Measurements from ENCODE around the gene ZFP91.

Gene ZFP91

GRCh38 chr11:58631378-58631777 is 52.5 kb downstream of the ZFP91 start:
- TF ChIP-seq GATA2 (IDR thresholded peaks at IDR 0.05; ENCODE audit: low read depth, low read length) (no peak), GATA3 (IDR thresholded peaks at IDR 0.05; ENCODE audit: low read depth, low read length) (no peak)

- TF ChIP-seq GATA3 (IDR thresholded peaks at IDR 0.05; ENCODE audit: low read depth, low read length), result no peak
- TF ChIP-seq GATA2 (IDR thresholded peaks at IDR 0.05; ENCODE audit: low read depth, low read length), result no peak
Measured at GRCh38 chr11:58632510-58632909, 53.6 kb downstream of the ZFP91 start.

- TF ChIP-seq GATA3 (IDR thresholded peaks at IDR 0.05; ENCODE audit: low read depth, low read length) (no peak), GATA2 (IDR thresholded peaks at IDR 0.05; ENCODE audit: low read depth, low read length) (no peak)
Measured at GRCh38 chr11:58636587-58636986, 57.7 kb downstream of the ZFP91 start.

DNA sequence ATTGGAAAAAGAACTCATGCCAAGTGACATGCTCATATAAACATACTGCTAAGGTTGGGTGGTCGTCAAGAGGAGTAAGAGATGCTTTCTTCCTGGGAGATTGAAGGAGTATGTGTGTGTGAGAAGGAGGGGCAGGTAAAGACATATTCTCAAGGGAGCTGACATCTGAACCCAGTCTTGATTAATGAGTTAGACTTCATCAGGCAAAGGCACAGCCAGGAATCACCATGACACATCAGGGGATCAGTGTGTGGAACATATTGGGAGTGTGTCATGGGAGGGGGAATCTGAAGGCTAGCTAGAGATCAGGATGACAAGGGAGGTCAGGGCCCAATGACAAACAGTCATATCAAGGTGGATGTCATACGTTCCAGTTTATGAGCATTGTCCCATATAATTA is 58.5 kb downstream of the ZFP91 start:
- TF ChIP-seq GATA3 (IDR thresholded peaks at IDR 0.05; ENCODE audit: low read depth, low read length) (no peak), GATA2 (IDR thresholded peaks at IDR 0.05; ENCODE audit: low read depth, low read length) (no peak)

- TF ChIP-seq GATA3 (IDR thresholded peaks at IDR 0.05; ENCODE audit: low read depth, low read length), result no peak
- TF ChIP-seq GATA2 (IDR thresholded peaks at IDR 0.05; ENCODE audit: low read depth, low read length), result no peak
Measured at GRCh38 chr11:58639103-58639502, 60.2 kb downstream of the ZFP91 start.

- TF ChIP-seq GATA3 (IDR thresholded peaks at IDR 0.05; ENCODE audit: low read depth, low read length), result no peak
- TF ChIP-seq GATA2 (IDR thresholded peaks at IDR 0.05; ENCODE audit: low read depth, low read length), result no peak
Measured at GRCh38 chr11:58639669-58640068, 60.8 kb downstream of the ZFP91 start.

GRCh38 chr11:58640386-58641023 is 61.6 kb downstream of the ZFP91 start:
- TF ChIP-seq GATA3 (IDR thresholded peaks at IDR 0.05; ENCODE audit: low read depth, low read length), result no peak
- no peak for TF ChIP-seq GATA2 (IDR thresholded peaks at IDR 0.05; ENCODE audit: low read depth, low read length)

GRCh38 chr11:58641341-58641740 is 62.5 kb downstream of the ZFP91 start:
- TF ChIP-seq GATA2 (IDR thresholded peaks at IDR 0.05; ENCODE audit: low read depth, low read length) (no peak), GATA3 (IDR thresholded peaks at IDR 0.05; ENCODE audit: low read depth, low read length) (no peak)

- TF ChIP-seq GATA2 (IDR thresholded peaks at IDR 0.05; ENCODE audit: low read depth, low read length) (no peak), GATA3 (IDR thresholded peaks at IDR 0.05; ENCODE audit: low read depth, low read length) (no peak)
Measured at GRCh38 chr11:58641803-58642581, 63.1 kb downstream of the ZFP91 start.

GRCh38 chr11:58645854-58646253 is 67.0 kb downstream of the ZFP91 start:
- no peak for TF ChIP-seq GATA2 (IDR thresholded peaks at IDR 0.05; ENCODE audit: low read depth, low read length)
- TF ChIP-seq GATA3 (IDR thresholded peaks at IDR 0.05; ENCODE audit: low read depth, low read length), result no peak

DNA sequence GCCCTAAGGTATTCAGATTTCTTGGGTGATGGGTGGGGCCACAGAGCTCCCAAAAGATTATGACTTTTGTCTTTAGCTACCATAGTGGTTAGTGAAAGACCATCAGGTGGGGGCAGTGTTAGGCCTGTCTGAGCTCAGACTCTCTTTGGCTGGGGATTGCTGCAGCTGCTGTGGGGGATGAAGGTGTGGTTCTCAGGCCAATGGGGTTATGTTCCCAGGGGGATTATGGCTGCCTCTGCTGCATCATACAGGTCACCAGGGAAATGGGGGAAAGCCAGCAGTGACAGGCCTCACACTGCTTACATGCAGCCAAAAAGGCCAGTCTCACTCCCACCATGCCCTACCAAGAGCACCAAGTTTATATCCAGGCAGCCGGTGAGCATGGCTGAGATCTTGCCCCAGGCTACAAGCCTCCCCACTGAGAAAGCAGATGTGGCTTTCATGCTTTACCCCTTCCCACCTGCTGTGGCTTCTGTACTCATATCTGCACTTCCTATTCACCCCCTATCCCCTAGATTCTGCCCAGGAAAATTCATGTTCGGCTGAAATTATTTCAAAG is 68.4 kb downstream of the ZFP91 start:
- TF ChIP-seq GATA3 (IDR thresholded peaks at IDR 0.05; ENCODE audit: low read depth, low read length) (no peak), GATA2 (IDR thresholded peaks at IDR 0.05; ENCODE audit: low read depth, low read length) (no peak)

- no peak for TF ChIP-seq GATA3 (IDR thresholded peaks at IDR 0.05; ENCODE audit: low read depth, low read length)
- no peak for TF ChIP-seq GATA2 (IDR thresholded peaks at IDR 0.05; ENCODE audit: low read depth, low read length)
Measured at GRCh38 chr11:58647866-58648265, 69.0 kb downstream of the ZFP91 start.

DNA sequence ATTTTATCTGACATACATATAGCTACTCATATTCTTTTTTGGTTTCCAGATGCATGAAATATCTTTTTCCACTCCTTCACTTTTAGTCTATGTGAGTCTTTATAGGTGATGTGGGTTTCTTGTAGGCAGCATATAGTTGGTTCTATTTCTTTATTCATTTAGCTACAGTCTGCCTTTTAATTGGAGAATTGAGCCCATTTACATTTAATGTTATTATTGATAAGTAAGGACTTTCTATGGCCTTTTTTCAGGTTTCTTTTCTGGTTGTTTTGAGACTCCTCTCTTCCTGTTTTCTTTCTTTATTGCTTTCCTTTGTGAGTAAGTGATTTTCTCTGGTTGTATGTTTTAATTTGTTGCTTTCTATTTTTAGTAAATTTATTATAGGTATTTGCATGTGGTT is 70.8 kb downstream of the ZFP91 start:
- no peak for TF ChIP-seq GATA3 (IDR thresholded peaks at IDR 0.05; ENCODE audit: low read depth, low read length)
- TF ChIP-seq GATA2 (IDR thresholded peaks at IDR 0.05; ENCODE audit: low read depth, low read length), result no peak

DNA sequence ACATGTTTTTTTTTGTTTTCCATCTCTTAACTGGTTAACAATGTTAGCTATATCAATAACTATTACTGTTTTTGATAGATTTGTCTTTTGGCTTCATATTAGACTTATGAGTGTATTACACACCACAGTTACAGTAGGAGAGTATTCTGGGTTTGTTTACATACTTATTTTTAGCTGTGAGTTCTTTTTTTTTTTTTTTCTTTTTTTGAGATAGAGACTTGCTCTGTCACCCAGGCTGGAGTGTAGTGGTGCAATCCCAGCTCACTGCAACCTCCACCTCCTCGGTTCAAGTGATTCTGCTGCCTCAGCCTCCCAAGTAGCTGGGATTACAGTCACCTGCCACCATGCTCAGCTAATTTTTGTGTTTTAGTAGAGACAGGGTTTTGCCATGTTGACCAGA is 71.6 kb downstream of the ZFP91 start:
- TF ChIP-seq GATA2 (IDR thresholded peaks at IDR 0.05; ENCODE audit: low read depth, low read length) (no peak), GATA3 (IDR thresholded peaks at IDR 0.05; ENCODE audit: low read depth, low read length) (no peak)
